ENCODE results near the gene C3orf18. TPM values are rescaled to one million over a fixed set of nuclear protein-coding genes. Genes with fewer than 3 reads are reported as not detected.
A peak's percentile ranks its signal among the peaks of the same experiment; 100 is the strongest.

The C3orf18 gene
- polyA plus RNA-seq, 1 of the 3 experiments (the other 2 are of a cell fraction), result 19.7 TPM

- Histone ChIP-seq H3K27ac (ENCODE audit: low read depth in 2 of 2, low read length in 1 of 2) (peak overlapping the region in 1 of 2 experiments; percentile 63; a peak in 2 of 4 replicates), H3K36me3 (replicated peaks in 1 of 2; ENCODE audit: control insufficient read depth in 1 of 2, insufficient read depth in 2 of 2, low read length in 1 of 2) (no peaks in the 10 kb centered on the region), H3K9me2 (no peaks in the 10 kb centered on the region), H3K4me2 (no peak overlapping the region), H3K9me3 (no peaks in the 10 kb centered on the region), H3F3A (replicated peaks; ENCODE audit: insufficient read depth) (no peaks in the 10 kb centered on the region), H3K27me3 (ENCODE audit: insufficient read depth) (no peaks in the 10 kb centered on the region; the same call in 1 of the 2 replicates), H4K20me1 (ENCODE audit: insufficient read depth) (no peaks in the 10 kb centered on the region), H3K9ac (no peak overlapping the region), H3K79me2 (ENCODE audit: insufficient read depth) (no peaks in the 10 kb centered on the region), H3K4me1 (ENCODE audit: control insufficient read depth in 1 of 2, insufficient read depth in 2 of 2, low read depth in 1 of 2, low read length in 1 of 2) (peaks cover 0 to 47% of the 10 kb centered on the region in 2 experiments; a peak in 1 of 4 replicates), H2AFZ (ENCODE audit: low read depth) (no peak overlapping the region), H3K4me3 (ENCODE audit: low read depth in 2 of 2, low read length in 1 of 2) (no peak overlapping the region)
- POLR2A ChIA-PET, result interaction anchor here (0.9 to 1.7 kb wide), 3 partner anchors 20 to 198 kb away, joined by 3 to 6 read pairs (median 5); partner anchors contain the start of genes CYB561D2, HEMK1 and NPRL2
- WGBS (ENCODE audit: low lambda C conversion rate), result 68% methylated on average over 3 of the region's 3 CpGs
- CTCF ChIA-PET, result interaction anchor here (0.8 to 22.6 kb wide), 32 partner anchors 8 to 225 kb away, joined by 3 to 499 read pairs (median 5); partner anchors contain the start of genes C3orf18, CACNA2D2, CYB561D2 and NPRL2
- no peak for DNase-seq
- TF ChIP-seq EP300 (IDR thresholded peaks at IDR 0.05; ENCODE audit: borderline replicate concordance in 1 of 2, low read depth in 1 of 2, low read length in 1 of 2) (no peak), RXRA (IDR thresholded peaks at IDR 0.05; ENCODE audit: borderline replicate concordance, low read depth) (no peak), JUND (IDR thresholded peaks at IDR 0.05) (no peak), GABPA (IDR thresholded peaks at IDR 0.05; ENCODE audit: low read depth) (no peak), FOXJ3 (CRISPR knock-in tag; IDR thresholded peaks at IDR 0.05) (no peak), GATA2 (CRISPR knock-in tag; IDR thresholded peaks at IDR 0.05) (no peak), NRF1 (IDR thresholded peaks at IDR 0.05; ENCODE audit: low read depth, low read length) (no peak), SMC3 (IDR thresholded peaks at IDR 0.05; ENCODE audit: low read depth, low read length) (no peak), FOSL2 (IDR thresholded peaks at IDR 0.05; ENCODE audit: borderline replicate concordance, low read depth) (no peak), YY1 (IDR thresholded peaks at IDR 0.05; ENCODE audit: low read depth) (no peak), ELF1 (IDR thresholded peaks at IDR 0.05) (no peak)
- TF ChIP-seq, protein P1, sequence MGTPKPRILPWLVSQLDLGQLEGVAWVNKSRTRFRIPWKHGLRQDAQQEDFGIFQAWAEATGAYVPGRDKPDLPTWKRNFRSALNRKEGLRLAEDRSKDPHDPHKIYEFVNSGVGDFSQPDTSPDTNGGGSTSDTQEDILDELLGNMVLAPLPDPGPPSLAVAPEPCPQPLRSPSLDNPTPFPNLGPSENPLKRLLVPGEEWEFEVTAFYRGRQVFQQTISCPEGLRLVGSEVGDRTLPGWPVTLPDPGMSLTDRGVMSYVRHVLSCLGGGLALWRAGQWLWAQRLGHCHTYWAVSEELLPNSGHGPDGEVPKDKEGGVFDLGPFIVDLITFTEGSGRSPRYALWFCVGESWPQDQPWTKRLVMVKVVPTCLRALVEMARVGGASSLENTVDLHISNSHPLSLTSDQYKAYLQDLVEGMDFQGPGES (IDR thresholded peaks at IDR 0.05; ENCODE audit: low read depth, low read length), result no peak
- TF ChIP-seq, protein P2, sequence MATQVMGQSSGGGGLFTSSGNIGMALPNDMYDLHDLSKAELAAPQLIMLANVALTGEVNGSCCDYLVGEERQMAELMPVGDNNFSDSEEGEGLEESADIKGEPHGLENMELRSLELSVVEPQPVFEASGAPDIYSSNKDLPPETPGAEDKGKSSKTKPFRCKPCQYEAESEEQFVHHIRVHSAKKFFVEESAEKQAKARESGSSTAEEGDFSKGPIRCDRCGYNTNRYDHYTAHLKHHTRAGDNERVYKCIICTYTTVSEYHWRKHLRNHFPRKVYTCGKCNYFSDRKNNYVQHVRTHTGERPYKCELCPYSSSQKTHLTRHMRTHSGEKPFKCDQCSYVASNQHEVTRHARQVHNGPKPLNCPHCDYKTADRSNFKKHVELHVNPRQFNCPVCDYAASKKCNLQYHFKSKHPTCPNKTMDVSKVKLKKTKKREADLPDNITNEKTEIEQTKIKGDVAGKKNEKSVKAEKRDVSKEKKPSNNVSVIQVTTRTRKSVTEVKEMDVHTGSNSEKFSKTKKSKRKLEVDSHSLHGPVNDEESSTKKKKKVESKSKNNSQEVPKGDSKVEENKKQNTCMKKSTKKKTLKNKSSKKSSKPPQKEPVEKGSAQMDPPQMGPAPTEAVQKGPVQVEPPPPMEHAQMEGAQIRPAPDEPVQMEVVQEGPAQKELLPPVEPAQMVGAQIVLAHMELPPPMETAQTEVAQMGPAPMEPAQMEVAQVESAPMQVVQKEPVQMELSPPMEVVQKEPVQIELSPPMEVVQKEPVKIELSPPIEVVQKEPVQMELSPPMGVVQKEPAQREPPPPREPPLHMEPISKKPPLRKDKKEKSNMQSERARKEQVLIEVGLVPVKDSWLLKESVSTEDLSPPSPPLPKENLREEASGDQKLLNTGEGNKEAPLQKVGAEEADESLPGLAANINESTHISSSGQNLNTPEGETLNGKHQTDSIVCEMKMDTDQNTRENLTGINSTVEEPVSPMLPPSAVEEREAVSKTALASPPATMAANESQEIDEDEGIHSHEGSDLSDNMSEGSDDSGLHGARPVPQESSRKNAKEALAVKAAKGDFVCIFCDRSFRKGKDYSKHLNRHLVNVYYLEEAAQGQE (IDR thresholded peaks at IDR 0.05; ENCODE audit: low read depth, low read length), result no peak
- TF ChIP-seq, protein P3, sequence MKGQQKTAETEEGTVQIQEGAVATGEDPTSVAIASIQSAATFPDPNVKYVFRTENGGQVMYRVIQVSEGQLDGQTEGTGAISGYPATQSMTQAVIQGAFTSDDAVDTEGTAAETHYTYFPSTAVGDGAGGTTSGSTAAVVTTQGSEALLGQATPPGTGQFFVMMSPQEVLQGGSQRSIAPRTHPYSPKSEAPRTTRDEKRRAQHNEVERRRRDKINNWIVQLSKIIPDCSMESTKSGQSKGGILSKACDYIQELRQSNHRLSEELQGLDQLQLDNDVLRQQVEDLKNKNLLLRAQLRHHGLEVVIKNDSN (IDR thresholded peaks at IDR 0.05; ENCODE audit: borderline replicate concordance, low read depth), result no peak
- TF ChIP-seq, protein P4, sequence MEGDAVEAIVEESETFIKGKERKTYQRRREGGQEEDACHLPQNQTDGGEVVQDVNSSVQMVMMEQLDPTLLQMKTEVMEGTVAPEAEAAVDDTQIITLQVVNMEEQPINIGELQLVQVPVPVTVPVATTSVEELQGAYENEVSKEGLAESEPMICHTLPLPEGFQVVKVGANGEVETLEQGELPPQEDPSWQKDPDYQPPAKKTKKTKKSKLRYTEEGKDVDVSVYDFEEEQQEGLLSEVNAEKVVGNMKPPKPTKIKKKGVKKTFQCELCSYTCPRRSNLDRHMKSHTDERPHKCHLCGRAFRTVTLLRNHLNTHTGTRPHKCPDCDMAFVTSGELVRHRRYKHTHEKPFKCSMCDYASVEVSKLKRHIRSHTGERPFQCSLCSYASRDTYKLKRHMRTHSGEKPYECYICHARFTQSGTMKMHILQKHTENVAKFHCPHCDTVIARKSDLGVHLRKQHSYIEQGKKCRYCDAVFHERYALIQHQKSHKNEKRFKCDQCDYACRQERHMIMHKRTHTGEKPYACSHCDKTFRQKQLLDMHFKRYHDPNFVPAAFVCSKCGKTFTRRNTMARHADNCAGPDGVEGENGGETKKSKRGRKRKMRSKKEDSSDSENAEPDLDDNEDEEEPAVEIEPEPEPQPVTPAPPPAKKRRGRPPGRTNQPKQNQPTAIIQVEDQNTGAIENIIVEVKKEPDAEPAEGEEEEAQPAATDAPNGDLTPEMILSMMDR (IDR thresholded peaks at IDR 0.05), result no peak
These were observed 18.3 kb downstream of the C3orf18 start for GRCh38 chr3:50549226-50549625.
